NCI-H2196 treated with DMSO at 0.1 percent for 48 hours (cell line): ENCODE measurements around the gene PSRC1.

Source experiments
- DNase-seq: peaks from one replicate; lab custom pipeline; 2025; ENCODE audit not compliant: unreplicated experiment; lab: John Stamatoyannopoulos, UW

PSRC1 gene

GRCh38 chr1:109272831-109273547, 10.0 kb downstream of the PSRC1 start:
- no peak for DNase-seq

GRCh38 chr1:109272021-109272799, 10.7 kb downstream of the PSRC1 start:
- no peak for DNase-seq

- DNase-seq = no peak
Observed at GRCh38 chr1:109271458-109271857, 11.5 kb downstream of the PSRC1 start.

- DNase-seq = no peak
Observed at GRCh38 chr1:109270623-109271317, 12.2 kb downstream of the PSRC1 start.

GRCh38 chr1:109269981-109270622, 12.8 kb downstream of the PSRC1 start:
- DNase-seq = no peak

GRCh38 chr1:109269212-109269980, 13.5 kb downstream of the PSRC1 start:
- DNase-seq = no peak

GRCh38 chr1:109268431-109269211, 14.3 kb downstream of the PSRC1 start:
- DNase-seq = no peak

- no peak for DNase-seq
Observed at GRCh38 chr1:109267743-109268300, 15.1 kb downstream of the PSRC1 start.

- no peak for DNase-seq
Observed at GRCh38 chr1:109266965-109267364, 16.0 kb downstream of the PSRC1 start.

GRCh38 chr1:109265741-109266330, 17.1 kb downstream of the PSRC1 start:
- DNase-seq = no peak

- no peak for DNase-seq
Observed at GRCh38 chr1:109265016-109265415, 17.9 kb downstream of the PSRC1 start.

GRCh38 chr1:109264379-109264755, 18.6 kb downstream of the PSRC1 start:
- DNase-seq = no peak

- DNase-seq = peak; percentile 97
Observed at GRCh38 chr1:109263597-109264378, 19.2 kb downstream of the PSRC1 start.

- peak; percentile 97 for DNase-seq
Observed at GRCh38 chr1:109263234-109263596, 19.7 kb downstream of the PSRC1 start.

- no peak for DNase-seq
Observed at GRCh38 chr1:109262231-109263055, 20.5 kb downstream of the PSRC1 start.

- DNase-seq = no peak
Observed at GRCh38 chr1:109261578-109261977, 21.4 kb downstream of the PSRC1 start.

GRCh38 chr1:109261006-109261405, 21.9 kb downstream of the PSRC1 start:
- no peak for DNase-seq
